ENCODE measurements around the gene NELFB. TPM values are rescaled to one million over a fixed set of nuclear protein-coding genes. Genes with fewer than 3 reads are reported as not detected.

The NELFB gene
- total and polyA plus RNA-seq, 3 donors from 2014 or later: 55.0 to 76.7 (median 60.9) TPM

- intact Hi-C loops (cut with DNase I; ENCODE audit: low total_unique reads): no loop called here
- no peaks in the 10 kb centered on the region for H3K9me3 ChIP-seq
- H3K4me1 ChIP-seq: peaks cover 29% of the 10 kb centered on the region
- peak overlapping the region; percentile 18 to 50 for H3K4me3 ChIP-seq
- DNase-seq: no peak
- H3K27ac ChIP-seq: peak overlapping the region in 1 of 2 donors; percentile 53
- H3K36me3 ChIP-seq (ENCODE audit: low read depth, missing control alignments): no peaks in the 10 kb centered on the region
- TF ChIP-seq POLR2A (IDR thresholded peaks at IDR 0.05) (no peak), CTCF (IDR thresholded peaks at IDR 0.05) (no peak)
- H3K27me3 ChIP-seq: no peaks in the 10 kb centered on the region
- WGBS, 2 donors: 3% methylated on average over 25 of the region's 25 CpGs
These were observed 45.5 kb downstream of the NELFB start for GRCh38 chr9:137300567-137301080.

GRCh38 chr9:137301081-137301947, 46.2 kb downstream of the NELFB start:
- Histone ChIP-seq H3K9me3 (no peaks in the 10 kb centered on the region), H3K27me3 (no peaks in the 10 kb centered on the region), H3K36me3 (ENCODE audit: low read depth, missing control alignments) (no peaks in the 10 kb centered on the region), H3K27ac (peak overlapping the region in 1 of 2 donors; percentile 53), H3K4me3 (peak overlapping the region; percentile 47 to 50), H3K4me1 (peaks cover 34% of the 10 kb centered on the region)
- DNase-seq: no peak
- intact Hi-C loops (cut with DNase I; ENCODE audit: low total_unique reads): no loop called here
- WGBS, 2 donors: 1% methylated on average over 93 of the region's 115 CpGs; no CpG with 5 or more reads in 1 of the 2 donors
- TF ChIP-seq CTCF (IDR thresholded peaks at IDR 0.05) (peak in 1 of 3 experiments; percentile 2), POLR2A (IDR thresholded peaks at IDR 0.05) (no peak)

GRCh38 chr9:137302118-137302448, 47.0 kb downstream of the NELFB start, which contains the start of gene NRARP:
NRARP (minus strand) TSS chr9:137302271; CDS start chr9:137301928, 343 bp downstream.
- TF ChIP-seq CTCF (IDR thresholded peaks at IDR 0.05) (no peak), POLR2A (IDR thresholded peaks at IDR 0.05) (no peak)
- peak; percentile 96 for DNase-seq
- H3K4me1 ChIP-seq: peaks cover 35% of the 10 kb centered on the region
- no peaks in the 10 kb centered on the region for H3K36me3 ChIP-seq (ENCODE audit: low read depth, missing control alignments)
- peak within 1 kb of the TSS; percentile 50 to 60 for H3K4me3 ChIP-seq
- intact Hi-C loops (cut with DNase I; ENCODE audit: low total_unique reads): no loop called here
- H3K9me3 ChIP-seq: no peaks in the 10 kb centered on the region
- no peaks in the 10 kb centered on the region for H3K27me3 ChIP-seq
- 0% methylated on average over 44 of the region's 60 CpGs; no CpG with 5 or more reads in 1 of the 2 donors for WGBS, 2 donors
- H3K27ac ChIP-seq: peak within 1 kb of the TSS; percentile 72 to 80

GRCh38 chr9:137302449-137303150, 47.5 kb downstream of the NELFB start:
- Histone ChIP-seq H3K9me3 (no peaks in the 10 kb centered on the region), H3K36me3 (ENCODE audit: low read depth, missing control alignments) (no peaks in the 10 kb centered on the region), H3K4me3 (peak overlapping the region; percentile 48 to 60), H3K4me1 (peaks cover 40% of the 10 kb centered on the region), H3K27ac (peak overlapping the region; percentile 72 to 80), H3K27me3 (no peaks in the 10 kb centered on the region)
- peak; percentile 36 to 45 (median 38) for TF ChIP-seq CTCF (IDR thresholded peaks at IDR 0.05)
- no peak for TF ChIP-seq POLR2A (IDR thresholded peaks at IDR 0.05)
- intact Hi-C loops (cut with DNase I; ENCODE audit: low total_unique reads): no loop called here
- WGBS, 2 donors: 5% methylated on average over 58 of the region's 78 CpGs; no CpG with 5 or more reads in 1 of the 2 donors
- no peak for DNase-seq

All from testis (tissue), 3 donors.